ENCODE results near the gene ZBTB2.

Gene ZBTB2

DNA sequence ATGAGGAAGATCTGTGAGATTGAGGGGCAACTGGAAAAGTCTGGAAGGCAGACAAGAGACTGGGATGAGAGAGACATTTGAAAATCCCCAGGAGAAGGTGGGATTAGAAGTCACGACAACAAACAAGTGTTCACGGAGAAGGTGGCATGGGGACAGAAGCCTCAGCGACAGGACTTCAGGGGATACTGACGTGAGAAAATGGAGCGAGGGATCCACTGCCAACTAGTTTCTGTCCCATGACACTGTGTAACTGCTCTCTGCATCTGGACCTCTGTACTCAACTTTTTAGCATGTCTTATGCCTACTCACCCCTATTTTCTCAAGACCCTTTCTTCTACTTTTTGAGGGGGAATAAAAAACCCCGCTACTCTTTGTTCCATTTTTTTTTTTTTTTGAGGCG, 18.3 kb upstream of the ZBTB2 start:
- POLR2A ChIA-PET = no interaction called here
- CTCF ChIA-PET = no interaction called here
- TF ChIP-seq, protein P1, sequence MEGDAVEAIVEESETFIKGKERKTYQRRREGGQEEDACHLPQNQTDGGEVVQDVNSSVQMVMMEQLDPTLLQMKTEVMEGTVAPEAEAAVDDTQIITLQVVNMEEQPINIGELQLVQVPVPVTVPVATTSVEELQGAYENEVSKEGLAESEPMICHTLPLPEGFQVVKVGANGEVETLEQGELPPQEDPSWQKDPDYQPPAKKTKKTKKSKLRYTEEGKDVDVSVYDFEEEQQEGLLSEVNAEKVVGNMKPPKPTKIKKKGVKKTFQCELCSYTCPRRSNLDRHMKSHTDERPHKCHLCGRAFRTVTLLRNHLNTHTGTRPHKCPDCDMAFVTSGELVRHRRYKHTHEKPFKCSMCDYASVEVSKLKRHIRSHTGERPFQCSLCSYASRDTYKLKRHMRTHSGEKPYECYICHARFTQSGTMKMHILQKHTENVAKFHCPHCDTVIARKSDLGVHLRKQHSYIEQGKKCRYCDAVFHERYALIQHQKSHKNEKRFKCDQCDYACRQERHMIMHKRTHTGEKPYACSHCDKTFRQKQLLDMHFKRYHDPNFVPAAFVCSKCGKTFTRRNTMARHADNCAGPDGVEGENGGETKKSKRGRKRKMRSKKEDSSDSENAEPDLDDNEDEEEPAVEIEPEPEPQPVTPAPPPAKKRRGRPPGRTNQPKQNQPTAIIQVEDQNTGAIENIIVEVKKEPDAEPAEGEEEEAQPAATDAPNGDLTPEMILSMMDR (IDR thresholded peaks at IDR 0.05; ENCODE audit: control extremely low read depth, extremely low read depth, low read depth, missing control alignments) = no peak
- no peak for DNase-seq (ENCODE audit: extremely low spot score)

DNA sequence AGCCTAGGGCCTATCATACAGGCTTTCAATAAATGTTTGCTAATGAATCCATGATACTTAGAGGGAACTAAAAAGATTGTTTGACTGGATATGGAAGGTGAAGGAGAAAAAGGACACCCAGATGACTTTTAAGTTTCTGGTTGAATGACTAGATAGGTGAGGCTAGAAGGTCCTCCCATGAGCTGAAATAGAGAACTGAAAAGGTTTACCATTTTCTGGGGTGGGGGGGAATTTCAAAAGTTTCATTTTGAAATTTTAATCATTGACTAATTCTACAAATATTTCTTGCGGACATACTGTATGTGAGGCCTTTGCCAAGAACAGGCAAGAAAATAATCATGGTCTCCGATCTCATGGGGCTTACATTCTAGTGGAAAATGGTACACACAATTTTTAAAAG, 17.9 kb upstream of the ZBTB2 start:
- TF ChIP-seq, protein P1 (IDR thresholded peaks at IDR 0.05; ENCODE audit: control extremely low read depth, extremely low read depth, low read depth, missing control alignments) = no peak
- POLR2A ChIA-PET = no interaction called here
- CTCF ChIA-PET = no interaction called here
- DNase-seq (ENCODE audit: extremely low spot score) = peak; percentile 49

DNA sequence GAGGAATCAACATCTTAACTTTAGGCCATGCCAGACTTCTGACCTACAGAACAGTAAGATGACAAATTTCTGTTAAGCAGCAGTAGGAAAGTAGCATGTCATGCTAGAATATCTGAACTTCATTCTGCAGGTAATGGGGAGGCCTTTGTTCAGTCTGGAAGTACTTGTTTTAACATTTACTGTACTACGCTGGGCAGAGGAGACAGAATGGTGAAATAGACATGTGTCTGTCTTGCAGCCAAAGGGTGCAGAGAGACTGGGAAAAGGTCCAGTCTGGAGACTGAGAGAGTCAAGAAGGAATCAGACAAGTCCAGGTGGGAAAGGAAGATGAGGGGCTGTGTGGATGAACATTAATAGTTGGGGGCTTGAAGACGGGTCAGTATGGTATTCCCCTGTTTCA, 17.5 kb upstream of the ZBTB2 start:
- DNase-seq (ENCODE audit: extremely low spot score) = no peak
- POLR2A ChIA-PET = no interaction called here
- TF ChIP-seq, protein P1 (IDR thresholded peaks at IDR 0.05; ENCODE audit: control extremely low read depth, extremely low read depth, low read depth, missing control alignments) = no peak
- CTCF ChIA-PET = interaction anchor here (0.6 kb wide), 1 partner anchor 29 kb away, joined by 3 read pairs; no protein-coding TSS in a partner anchor

DNA sequence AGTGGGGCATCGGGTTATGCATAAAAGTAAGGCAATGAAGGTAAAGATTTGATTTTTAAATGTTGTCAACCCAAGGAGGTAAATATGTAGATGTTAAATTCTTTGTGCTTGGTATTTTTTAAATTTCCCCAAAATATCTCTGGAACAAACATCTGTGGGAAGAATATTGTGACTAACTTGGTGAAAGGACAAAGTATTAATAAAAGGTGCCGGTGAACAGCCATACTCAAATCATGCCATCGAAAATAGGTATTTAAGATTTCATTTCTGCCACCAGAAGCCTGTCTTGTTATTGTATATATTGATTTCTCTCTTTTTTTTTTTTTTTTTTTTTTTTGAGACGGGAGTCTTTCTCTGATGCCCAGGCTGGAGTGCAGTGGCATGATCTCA, 12.6 kb upstream of the ZBTB2 start:
- TF ChIP-seq, protein P1 (IDR thresholded peaks at IDR 0.05; ENCODE audit: control extremely low read depth, extremely low read depth, low read depth, missing control alignments) = no peak
- no peak for DNase-seq (ENCODE audit: extremely low spot score)
- CTCF ChIA-PET = interaction anchor here (5.3 kb wide), 1 partner anchor 9 kb away, joined by 64 read pairs; no protein-coding TSS in a partner anchor
- POLR2A ChIA-PET = no interaction called here

DNA sequence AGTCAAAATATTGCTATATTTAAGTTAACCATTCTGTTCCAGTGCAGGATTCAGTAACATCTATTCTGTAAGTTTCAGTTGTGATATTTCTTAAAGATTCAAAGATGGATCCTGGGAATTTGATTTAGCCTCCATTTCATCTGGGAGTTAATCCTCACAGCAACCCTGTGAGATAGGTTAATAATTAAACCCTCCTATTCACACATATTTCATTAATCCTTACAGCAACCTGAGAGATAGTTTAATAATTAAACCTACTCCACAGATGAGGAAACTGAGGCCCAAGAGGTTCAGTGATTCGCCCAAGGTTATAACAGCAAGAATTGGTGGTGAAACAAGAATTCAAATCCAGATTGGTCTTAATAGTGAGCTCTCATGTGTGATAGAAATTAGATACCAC, 10.9 kb upstream of the ZBTB2 start:
- no peak for DNase-seq (ENCODE audit: extremely low spot score)
- CTCF ChIA-PET = interaction anchor here (1.2 to 1.8 kb wide), 2 partner anchors 11 to 17 kb away, joined by 3 to 5 read pairs; no protein-coding TSS in a partner anchor
- POLR2A ChIA-PET = no interaction called here
- TF ChIP-seq, protein P1 (IDR thresholded peaks at IDR 0.05; ENCODE audit: control extremely low read depth, extremely low read depth, low read depth, missing control alignments) = no peak

DNA sequence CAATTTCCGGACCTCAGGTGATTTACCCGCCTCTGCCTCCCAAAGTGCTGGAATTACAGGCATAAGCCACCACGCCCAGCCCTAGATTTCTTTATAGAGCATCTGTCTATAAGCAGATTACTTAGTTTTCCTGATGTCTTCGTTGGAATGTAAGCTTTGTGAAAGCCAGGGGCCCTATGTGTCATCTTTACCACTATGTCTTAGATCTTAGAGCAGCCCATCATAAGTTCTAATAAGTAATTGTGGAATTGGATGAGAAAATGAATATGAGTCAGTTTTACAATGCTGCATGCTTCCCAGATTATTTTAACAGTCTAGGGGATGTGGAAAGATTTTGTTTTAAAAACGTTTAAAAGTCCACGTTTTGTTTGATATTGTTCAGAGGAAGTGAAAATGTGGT, 9.1 kb upstream of the ZBTB2 start:
- TF ChIP-seq, protein P1 (IDR thresholded peaks at IDR 0.05; ENCODE audit: control extremely low read depth, extremely low read depth, low read depth, missing control alignments) = no peak
- POLR2A ChIA-PET = no interaction called here
- CTCF ChIA-PET = no interaction called here
- no peak for DNase-seq (ENCODE audit: extremely low spot score)

DNA sequence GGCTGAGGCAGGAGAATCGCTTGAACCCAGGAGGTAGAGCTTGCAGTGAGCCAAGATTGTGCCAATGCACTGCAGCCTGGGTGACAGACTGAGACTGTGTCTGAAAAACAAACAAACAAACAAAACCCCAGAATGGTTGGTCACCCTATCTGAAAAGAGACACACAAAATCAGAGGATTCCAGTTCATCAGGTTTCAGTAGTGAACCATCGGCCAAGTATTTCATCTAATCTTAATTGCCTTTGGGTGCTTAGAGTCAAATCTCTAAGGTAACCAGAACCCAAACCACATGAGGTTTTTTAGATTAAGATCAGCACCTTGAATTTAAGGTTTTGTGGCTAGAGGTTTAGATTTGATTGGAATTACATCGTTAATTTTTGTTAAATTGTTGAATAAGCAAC, 8.3 kb upstream of the ZBTB2 start:
- POLR2A ChIA-PET = no interaction called here
- TF ChIP-seq, protein P1 (IDR thresholded peaks at IDR 0.05; ENCODE audit: control extremely low read depth, extremely low read depth, low read depth, missing control alignments) = no peak
- DNase-seq (ENCODE audit: extremely low spot score) = no peak
- CTCF ChIA-PET = no interaction called here

Measured in GM10248 (cell line).